GM18868 (cell line): ENCODE measurements around the gene ZSCAN23.
"Not testable (repeated sequence)": the region's sequence is repeated elsewhere in the genome, so short reads cannot be mapped to it uniquely, and the experiment has no call there.

Source experiments
- ATAC-seq: cut with Tn5 transposase; IDR thresholded peaks from one replicate; pipeline ENCODE4 v1.9.1; 2021; ENCODE audit warnings: mild to moderate bottlenecking, moderate library complexity; ENCODE audit not compliant: unreplicated experiment

The ZSCAN23 gene

GRCh38 chr6:28442586-28442985, 705 bp downstream of the ZSCAN23 start:
- no peak for ATAC-seq

DNA sequence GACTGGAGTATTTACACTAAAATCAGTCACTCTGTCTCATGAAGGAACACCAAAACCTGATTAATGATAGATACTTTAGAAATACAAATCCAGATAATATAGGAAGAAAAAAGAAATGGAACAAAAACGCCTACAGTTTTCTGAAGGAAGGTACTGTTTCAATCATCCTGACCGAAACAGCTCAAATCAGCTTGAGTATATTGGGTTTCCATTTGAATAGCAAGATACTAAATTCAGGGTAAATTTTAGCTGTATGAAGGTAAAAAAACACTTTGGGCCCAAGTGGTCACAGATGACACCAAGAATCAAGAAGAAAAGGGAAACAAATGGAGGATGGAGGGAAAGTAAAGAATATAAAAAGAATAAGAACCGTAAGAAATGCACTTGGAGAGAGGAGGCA, 6.9 kb downstream of the ZSCAN23 start:
- ATAC-seq, result no peak

DNA sequence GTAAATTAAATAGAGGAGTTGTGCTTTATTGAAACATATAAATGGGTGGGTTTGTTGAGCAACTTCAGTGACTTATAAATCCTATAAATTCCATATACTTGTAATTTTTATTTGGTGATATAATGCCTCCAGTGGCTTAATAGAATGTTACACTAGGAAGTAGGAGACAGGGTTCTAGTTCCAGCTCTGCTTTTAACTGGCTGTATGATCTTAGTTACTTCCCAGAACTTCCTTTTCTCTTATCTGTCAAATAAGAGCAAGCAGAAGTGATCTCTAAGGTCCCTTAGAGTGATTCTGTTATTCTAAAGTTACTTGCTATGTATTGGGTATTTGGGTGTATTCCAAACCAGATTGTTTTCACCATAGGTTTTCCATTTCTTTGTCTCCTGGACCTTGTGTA, 10.2 kb downstream of the ZSCAN23 start:
- no peak for ATAC-seq

DNA sequence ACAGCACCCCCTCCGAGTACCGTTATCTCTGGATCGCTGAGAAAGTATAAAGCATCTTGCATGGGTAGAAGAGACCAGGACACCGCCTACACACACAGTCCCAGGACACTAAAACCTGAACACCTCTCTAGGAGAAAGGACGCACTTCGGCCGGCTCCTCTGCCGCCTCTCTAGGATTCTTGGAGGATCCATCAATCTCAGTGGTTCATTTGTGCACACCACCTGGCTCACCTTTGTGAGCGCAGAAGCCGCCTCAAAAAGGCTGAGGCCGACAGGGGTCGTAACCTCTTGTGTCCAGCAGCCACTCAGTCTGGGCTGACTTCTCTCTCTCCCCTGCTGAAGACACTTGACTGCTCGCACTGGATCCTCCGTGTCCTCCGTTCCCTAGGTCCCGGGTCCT, 13.5 kb downstream of the ZSCAN23 start:
- no peak for ATAC-seq

- ATAC-seq, result no peak
These were observed 17.2 kb downstream of the ZSCAN23 start for GRCh38 chr6:28425944-28426541.

DNA sequence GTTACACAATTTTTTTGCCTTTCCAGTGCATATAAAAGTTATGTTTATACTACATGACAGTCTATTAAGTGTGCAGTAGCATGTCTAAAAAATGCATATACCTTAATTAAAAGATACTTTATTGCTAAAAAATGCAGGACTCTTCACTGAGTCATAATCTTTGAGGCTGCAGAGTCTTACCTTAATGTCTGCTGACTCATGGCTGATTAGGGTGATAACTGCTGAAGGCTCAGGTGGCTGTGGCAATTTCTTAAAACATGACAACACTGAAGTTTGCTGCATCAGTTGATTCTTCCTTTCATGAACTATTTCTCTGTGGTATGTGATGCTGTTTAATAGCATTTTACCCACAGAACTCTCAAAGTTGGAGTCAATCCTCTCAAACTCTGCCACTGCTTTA, 19.1 kb downstream of the ZSCAN23 start:
- ATAC-seq, result no peak

DNA sequence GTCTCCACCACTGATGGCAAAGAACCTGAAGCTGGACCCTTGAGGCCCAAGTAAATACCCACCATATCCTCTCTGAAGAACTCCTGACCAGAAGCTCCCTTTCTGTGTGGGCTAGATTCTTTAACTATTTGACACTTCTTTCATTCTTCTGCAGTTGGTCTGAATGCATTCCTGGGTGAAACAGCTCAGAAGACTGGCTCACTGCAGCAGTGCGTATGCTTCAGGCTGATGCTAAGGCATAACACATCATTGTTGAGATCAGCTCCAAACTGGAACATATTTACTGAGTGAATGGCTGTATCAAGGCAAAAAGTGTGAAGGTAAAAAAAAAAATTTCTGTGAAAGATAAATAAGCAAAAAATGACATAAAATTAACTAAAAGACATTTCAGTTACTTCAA, 19.7 kb downstream of the ZSCAN23 start:
- ATAC-seq, result no peak

GRCh38 chr6:28413681-28414080, 29.6 kb downstream of the ZSCAN23 start:
- ATAC-seq, result no peak

DNA sequence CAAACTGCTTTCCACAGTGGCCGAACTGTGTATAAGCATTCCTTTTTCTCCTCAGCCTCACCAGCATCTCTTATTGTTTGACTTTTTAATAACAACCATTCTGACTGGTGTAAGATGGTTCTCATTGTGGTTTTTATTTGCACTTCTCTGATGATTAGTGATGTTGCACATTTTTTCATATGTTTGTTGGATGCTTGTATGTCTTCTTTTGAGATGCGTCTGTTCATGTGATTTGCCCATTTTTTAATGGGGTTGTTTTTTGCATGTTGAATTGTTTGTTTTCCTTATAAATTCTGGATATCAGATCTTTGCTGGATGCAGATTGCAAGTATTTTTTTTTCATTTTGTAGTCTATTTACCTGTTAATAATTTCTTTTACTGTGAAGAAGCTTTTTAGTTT, 32.5 kb downstream of the ZSCAN23 start:
- no peak for ATAC-seq

- ATAC-seq, result no peak
These were observed 35.1 kb downstream of the ZSCAN23 start for GRCh38 chr6:28408076-28408802.

GRCh38 chr6:28407401-28407800, 35.9 kb downstream of the ZSCAN23 start:
- ATAC-seq, result no peak

DNA sequence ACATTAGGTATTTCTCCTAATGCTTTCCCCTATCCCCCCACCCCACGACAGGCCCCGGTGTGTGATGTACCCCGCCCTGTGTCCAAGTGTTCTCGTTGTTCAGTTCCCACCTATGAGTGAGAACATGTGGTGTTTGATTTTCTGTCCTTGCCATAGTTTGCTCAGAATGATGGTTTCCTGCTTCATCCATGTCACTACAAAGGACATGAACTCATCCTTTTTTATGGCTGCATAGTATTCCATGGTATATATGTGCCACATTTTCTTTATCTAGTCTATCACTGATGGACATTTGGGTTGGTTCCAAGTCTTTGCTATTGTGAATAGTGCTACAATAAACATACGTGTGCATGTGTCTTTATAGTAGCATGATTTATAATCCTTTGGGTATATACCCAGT, 39.4 kb downstream of the ZSCAN23 start:
- ATAC-seq, result not testable (repeated sequence)

DNA sequence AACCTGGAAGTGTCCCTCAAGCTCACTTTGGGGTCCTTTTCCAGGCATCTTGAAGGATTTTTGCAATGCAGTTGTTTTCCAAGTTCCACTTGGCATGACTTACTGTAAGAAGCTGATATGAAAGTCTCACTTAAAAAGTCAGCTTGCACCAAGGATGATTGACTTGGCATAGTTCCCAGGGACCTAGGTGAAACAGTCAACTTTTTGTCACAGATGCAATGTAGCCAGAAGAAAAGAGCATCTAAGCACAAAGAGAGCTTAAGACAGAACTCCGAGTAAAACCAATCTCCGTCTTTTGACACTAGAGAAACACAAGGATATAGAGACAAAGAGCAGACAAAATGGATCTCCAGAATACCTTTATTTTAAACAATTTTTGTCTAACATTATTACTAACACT, 41.1 kb downstream of the ZSCAN23 start:
- ATAC-seq, result no peak

DNA sequence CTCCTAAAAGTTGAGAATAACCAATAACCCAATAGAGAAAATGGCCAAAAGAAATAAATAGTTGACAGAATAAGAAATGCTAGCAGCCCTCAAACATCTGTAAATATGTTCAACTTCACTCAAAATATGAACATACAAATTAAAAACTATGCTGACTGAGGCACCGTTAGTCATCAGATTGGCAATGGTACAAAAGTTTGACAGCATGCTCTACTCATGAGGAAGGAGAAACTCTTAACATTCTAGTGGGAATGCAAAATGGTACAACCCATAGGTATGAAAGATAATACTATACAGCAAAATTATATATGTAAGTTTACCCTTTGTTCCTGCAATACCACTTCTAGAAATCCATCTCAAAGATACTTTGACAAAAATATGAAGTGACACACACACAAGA, 42.1 kb downstream of the ZSCAN23 start:
- ATAC-seq, result no peak

DNA sequence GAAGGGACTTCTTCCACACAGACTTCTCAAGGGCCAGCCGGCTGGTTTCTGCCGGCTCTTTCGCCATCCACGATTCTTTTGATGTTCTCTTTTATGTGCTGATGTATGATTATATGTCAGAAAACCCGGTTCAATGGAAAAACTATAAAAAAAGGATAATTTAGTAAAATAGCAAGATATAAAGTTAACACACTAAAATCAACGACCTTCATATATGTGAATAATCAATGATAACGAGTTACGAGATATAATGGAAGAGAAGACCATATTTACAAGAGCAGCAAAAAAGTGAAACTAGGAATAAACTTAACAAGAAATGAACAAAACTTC, 43.2 kb downstream of the ZSCAN23 start:
- no peak for ATAC-seq

GRCh38 chr6:28399350-28400121, 43.8 kb downstream of the ZSCAN23 start, which contains the start of gene ZSCAN12:
Gene ZSCAN12, minus strand, starts transcription at chr6:28399747. Its CDS starts 1,342 bp downstream, at chr6:28398405.
- ATAC-seq, result peak; percentile 93

- ATAC-seq, result no peak
These were observed 47.4 kb downstream of the ZSCAN23 start for GRCh38 chr6:28395918-28396317.

- no peak for ATAC-seq
These were observed 49.2 kb downstream of the ZSCAN23 start for GRCh38 chr6:28393912-28394662.

GRCh38 chr6:28390688-28391087, 52.6 kb downstream of the ZSCAN23 start:
- no peak for ATAC-seq

- no peak for ATAC-seq
These were observed 59.2 kb downstream of the ZSCAN23 start for GRCh38 chr6:28384143-28384533.
